NT2/D1 (cell line): ENCODE results near the gene CORIN.
"Not testable (repeated sequence)": the region's sequence is repeated elsewhere in the genome, so short reads cannot be mapped to it uniquely, and the experiment has no call there.

Experiments used
- DNase-seq: peaks from one replicate; pipeline ENCODE4 v3.0.0-alpha.2; 2011; ENCODE audit warnings: low read depth, low spot score
- H3K27me3 ChIP-seq: 2 replicates; pipeline ENCODE4 v1.6.0; 2011; ENCODE audit warnings: mild to moderate bottlenecking; ENCODE audit not compliant: insufficient read length, insufficient read depth
- H3K36me3 ChIP-seq: 2 replicates; pipeline ENCODE4 v1.6.1; 2011; ENCODE audit warnings: mild to moderate bottlenecking, low read length, mixed read lengths; ENCODE audit not compliant: insufficient read depth, insufficient read length
- H3K4me1 ChIP-seq: 2 replicates; pipeline ENCODE4 v1.5.1; 2011; ENCODE audit not compliant: insufficient read depth, insufficient read length
- H3K4me3 ChIP-seq: 2 replicates; pipeline ENCODE4 v1.5.1; 2011; ENCODE audit warnings: low read depth; ENCODE audit not compliant: insufficient read length
- H3K9ac ChIP-seq: 2 replicates; pipeline ENCODE4 v1.6.0; 2011; ENCODE audit warnings: low read depth; ENCODE audit not compliant: insufficient read length
- H3K9me3 ChIP-seq: 2 replicates; pipeline ENCODE4 v1.5.1; 2011; ENCODE audit warnings: mild to moderate bottlenecking, low read length; ENCODE audit not compliant: insufficient read depth
- SUZ12 ChIP-seq: IDR thresholded peaks from 2 replicates; pipeline ENCODE4 v1.6.1; 2011; ENCODE audit not compliant: insufficient read length, insufficient read depth; ENCODE audit errors: extremely low read depth
- YY1 ChIP-seq: IDR thresholded peaks from 2 replicates; pipeline ENCODE4 v1.6.1; 2011; ENCODE audit not compliant: insufficient read length, insufficient read depth
- ZNF274 ChIP-seq: IDR thresholded peaks from 2 replicates; pipeline ENCODE4 v1.6.1; 2011; ENCODE audit warnings: mild to moderate bottlenecking, low read depth, low read length

The CORIN gene

GRCh38 chr4:47711183-47711582 lies 126.7 kb downstream of the CORIN start:
- no peak overlapping the region for H3K9ac ChIP-seq
- DNase-seq: no peak
- TF ChIP-seq ZNF274: no peak
- no peak for TF ChIP-seq SUZ12
- no peak for TF ChIP-seq YY1
- no peaks in the 10 kb centered on the region for H3K36me3 ChIP-seq
- H3K27me3 ChIP-seq: no peaks in the 10 kb centered on the region
- no peaks in the 10 kb centered on the region for H3K9me3 ChIP-seq
- no peaks in the 10 kb centered on the region for H3K4me1 ChIP-seq
- H3K4me3 ChIP-seq: no peak overlapping the region

- not testable (repeated sequence) for H3K9ac ChIP-seq, H3K27me3 ChIP-seq, H3K4me3 ChIP-seq, H3K9me3 ChIP-seq, DNase-seq, H3K36me3 ChIP-seq, H3K4me1 ChIP-seq
Measured at GRCh38 chr4:47706352-47706751, 131.5 kb downstream of the CORIN start.

DNA sequence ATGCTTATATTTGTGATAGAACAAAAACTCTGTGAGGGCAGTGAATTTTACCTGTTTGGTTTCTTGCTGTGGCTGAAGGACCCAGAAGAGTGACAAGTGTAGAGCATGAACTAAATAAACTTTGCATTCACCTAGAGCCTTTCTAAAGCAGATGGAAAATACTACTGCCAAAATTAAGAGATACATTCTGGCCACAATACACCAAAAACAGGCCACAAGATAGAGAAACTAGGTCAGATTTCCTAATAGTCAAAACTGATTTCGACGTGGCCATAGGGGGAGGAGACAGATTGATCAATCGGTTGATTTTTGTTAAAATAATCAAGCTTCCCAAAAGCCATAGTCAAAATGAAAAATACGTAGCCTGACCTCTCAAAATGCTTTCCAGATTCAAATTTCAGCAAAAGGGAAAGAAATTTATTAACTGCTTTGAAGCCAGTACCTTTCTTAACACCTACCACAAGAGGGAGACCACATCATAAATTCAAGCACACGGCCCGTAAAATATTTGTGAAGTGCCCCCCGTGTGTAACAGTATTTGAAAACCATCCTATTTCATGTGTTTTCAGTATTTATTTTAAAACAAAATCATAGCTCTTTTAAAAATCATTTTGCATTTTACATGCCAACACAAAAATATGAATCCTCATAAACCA lies 132.4 kb downstream of the CORIN start:
- Histone ChIP-seq H3K9ac (no peak overlapping the region), H3K27me3 (no peaks in the 10 kb centered on the region), H3K4me1 (no peaks in the 10 kb centered on the region), H3K36me3 (no peaks in the 10 kb centered on the region), H3K9me3 (no peaks in the 10 kb centered on the region), H3K4me3 (no peak overlapping the region)
- DNase-seq: no peak
- TF ChIP-seq ZNF274: no peak
- no peak for TF ChIP-seq SUZ12
- TF ChIP-seq YY1: no peak

GRCh38 chr4:47704693-47705325 lies 133.1 kb downstream of the CORIN start:
- H3K9me3 ChIP-seq: no peaks in the 10 kb centered on the region
- no peak overlapping the region for H3K9ac ChIP-seq
- H3K4me3 ChIP-seq: no peak overlapping the region
- no peaks in the 10 kb centered on the region for H3K27me3 ChIP-seq
- no peaks in the 10 kb centered on the region for H3K4me1 ChIP-seq
- peak; percentile 36 for DNase-seq
- TF ChIP-seq ZNF274 (no peak), YY1 (no peak)
- H3K36me3 ChIP-seq: no peaks in the 10 kb centered on the region

GRCh38 chr4:47703956-47704355 lies 133.9 kb downstream of the CORIN start:
- H3K36me3 ChIP-seq: no peaks in the 10 kb centered on the region
- H3K4me3 ChIP-seq: no peak overlapping the region
- no peak for TF ChIP-seq SUZ12
- no peak for TF ChIP-seq YY1
- no peak for TF ChIP-seq ZNF274
- no peak overlapping the region for H3K9ac ChIP-seq
- H3K9me3 ChIP-seq: no peaks in the 10 kb centered on the region
- DNase-seq: no peak
- no peaks in the 10 kb centered on the region for H3K4me1 ChIP-seq
- H3K27me3 ChIP-seq: no peaks in the 10 kb centered on the region

DNA sequence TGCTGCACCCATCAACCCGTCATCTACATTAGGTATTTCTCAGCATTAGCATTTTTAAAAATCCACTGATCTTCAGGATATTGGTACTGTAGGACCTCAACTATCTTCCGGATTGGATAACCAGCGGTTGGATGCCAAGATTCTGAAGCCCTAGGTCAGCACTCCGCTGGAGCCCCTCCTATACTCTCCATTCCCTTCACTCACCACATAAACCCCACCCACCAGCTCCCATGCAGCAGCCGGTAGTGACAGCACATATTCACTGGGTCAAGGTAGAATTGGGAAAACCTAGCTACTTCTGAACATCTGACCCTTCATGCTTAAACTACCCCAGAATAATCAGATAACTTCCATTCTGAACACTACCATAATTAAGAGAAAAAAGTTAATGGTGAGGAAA lies 134.9 kb downstream of the CORIN start:
- Histone ChIP-seq H3K36me3 (no peaks in the 10 kb centered on the region), H3K4me1 (no peaks in the 10 kb centered on the region), H3K9me3 (no peaks in the 10 kb centered on the region), H3K4me3 (no peak overlapping the region), H3K27me3 (no peaks in the 10 kb centered on the region), H3K9ac (no peak overlapping the region)
- no peak for DNase-seq
- TF ChIP-seq ZNF274: no peak
- TF ChIP-seq YY1: no peak
- no peak for TF ChIP-seq SUZ12

DNA sequence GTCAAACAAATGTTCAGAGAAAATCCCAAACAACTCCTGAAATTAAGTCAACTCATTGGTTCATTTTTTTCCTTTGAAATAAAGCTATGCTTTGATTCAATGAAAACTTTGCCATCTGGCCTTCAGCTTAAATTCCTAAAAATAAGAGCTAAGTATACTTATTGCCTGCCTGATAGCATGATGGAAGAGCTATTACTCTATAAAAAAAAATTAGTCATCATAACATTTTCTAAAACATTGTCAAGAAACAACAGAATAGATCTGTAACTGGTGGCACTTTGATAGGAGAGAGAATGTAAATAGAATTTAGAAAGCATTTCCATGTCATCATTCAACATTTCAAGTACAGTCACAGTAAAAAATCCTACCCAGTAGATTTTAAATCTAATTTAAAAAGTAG lies 136.6 kb downstream of the CORIN start:
- TF ChIP-seq SUZ12: no peak
- no peak for TF ChIP-seq ZNF274
- no peak for TF ChIP-seq YY1
- DNase-seq: no peak
- Histone ChIP-seq H3K36me3 (no peaks in the 10 kb centered on the region), H3K9ac (no peak overlapping the region), H3K4me3 (no peak overlapping the region), H3K27me3 (no peaks in the 10 kb centered on the region), H3K9me3 (no peaks in the 10 kb centered on the region), H3K4me1 (no peaks in the 10 kb centered on the region)

DNA sequence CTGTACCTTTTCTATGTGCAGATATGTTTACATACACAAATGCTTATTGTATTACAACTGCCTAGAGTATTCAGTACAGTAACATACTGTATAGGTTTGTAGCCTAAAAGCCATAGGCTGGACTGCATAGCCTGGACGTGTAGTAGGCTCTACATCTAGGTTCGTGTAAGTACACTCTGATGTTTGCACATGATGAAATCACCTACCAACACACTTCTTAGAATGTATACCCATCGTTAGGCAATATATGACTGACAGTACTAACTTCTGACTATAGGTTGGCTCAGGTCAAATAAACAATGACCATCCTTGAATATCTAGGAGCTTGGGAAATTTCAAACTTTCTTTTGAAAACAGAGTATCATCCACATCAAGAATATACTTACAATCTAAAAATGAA lies 139.0 kb downstream of the CORIN start:
- TF ChIP-seq ZNF274 (no peak), SUZ12 (no peak), YY1 (no peak)
- H3K27me3 ChIP-seq: no peaks in the 10 kb centered on the region
- H3K4me1 ChIP-seq: no peaks in the 10 kb centered on the region
- no peaks in the 10 kb centered on the region for H3K9me3 ChIP-seq
- no peaks in the 10 kb centered on the region for H3K36me3 ChIP-seq
- H3K4me3 ChIP-seq: no peak overlapping the region
- DNase-seq: no peak
- no peak overlapping the region for H3K9ac ChIP-seq
